Stimulated activated CD8-positive, alpha-beta memory T cell treated with anti-CD3 and anti-CD28 coated beads, Interleukin-15, amount 100 ng/mL, for 24 hours (primary cell): ENCODE results near the gene DESI1.
"Not testable (repeated sequence)": the region's sequence is repeated elsewhere in the genome, so short reads cannot be mapped to it uniquely, and the experiment has no call there.

Source experiments
- DNase-seq: peaks from one replicate; pipeline ENCODE4 v3.0.0-alpha.2; 2020; ENCODE audit warnings: low read depth

The DESI1 gene

GRCh38 chr22:41620589-41621098 lies at the start of gene DESI1:
Gene DESI1, minus strand, starts transcription at chr22:41621043. Its CDS starts 204 bp downstream, at chr22:41620839.
- no peak for DNase-seq

GRCh38 chr22:41668971-41669911 lies 48.4 kb upstream of the DESI1 start:
- DNase-seq, result no peak

- DNase-seq, result no peak
Observed at GRCh38 chr22:41664951-41665350, 44.1 kb upstream of the DESI1 start.

- DNase-seq, result no peak
Observed at GRCh38 chr22:41664490-41664889, 43.6 kb upstream of the DESI1 start.

- DNase-seq, result not testable (repeated sequence)
Observed at GRCh38 chr22:41663594-41663993, 42.8 kb upstream of the DESI1 start.

GRCh38 chr22:41661713-41662112 lies 40.9 kb upstream of the DESI1 start:
- DNase-seq, result no peak

- DNase-seq, result no peak
Observed at GRCh38 chr22:41661088-41661487, 40.2 kb upstream of the DESI1 start.

- DNase-seq, result no peak
Observed at GRCh38 chr22:41660416-41660815, 39.6 kb upstream of the DESI1 start.

GRCh38 chr22:41659941-41660340 lies 39.1 kb upstream of the DESI1 start:
- no peak for DNase-seq

- DNase-seq, result no peak
Observed at GRCh38 chr22:41658869-41659268, 38.0 kb upstream of the DESI1 start.

- no peak for DNase-seq
Observed at GRCh38 chr22:41657709-41658108, 36.9 kb upstream of the DESI1 start.

GRCh38 chr22:41656556-41656955 lies 35.7 kb upstream of the DESI1 start:
- no peak for DNase-seq

- no peak for DNase-seq
Observed at GRCh38 chr22:41654322-41654721, 33.5 kb upstream of the DESI1 start.

GRCh38 chr22:41650821-41651220 lies 30.0 kb upstream of the DESI1 start:
- DNase-seq, result no peak

- no peak for DNase-seq
Observed at GRCh38 chr22:41650229-41650628, 29.4 kb upstream of the DESI1 start.

GRCh38 chr22:41648432-41648831 lies 27.6 kb upstream of the DESI1 start:
- DNase-seq, result no peak

GRCh38 chr22:41647771-41648170 lies 26.9 kb upstream of the DESI1 start:
- DNase-seq, result no peak

- no peak for DNase-seq
Observed at GRCh38 chr22:41642331-41643110, 21.7 kb upstream of the DESI1 start.

- DNase-seq, result no peak
Observed at GRCh38 chr22:41641854-41642253, 21.0 kb upstream of the DESI1 start.

GRCh38 chr22:41638748-41639147 lies 17.9 kb upstream of the DESI1 start:
- DNase-seq, result no peak

GRCh38 chr22:41638124-41638523 lies 17.3 kb upstream of the DESI1 start:
- DNase-seq, result no peak

- DNase-seq, result not testable (repeated sequence)
Observed at GRCh38 chr22:41637623-41638022, 16.8 kb upstream of the DESI1 start.

- DNase-seq, result no peak
Observed at GRCh38 chr22:41636467-41636866, 15.6 kb upstream of the DESI1 start.
